ENCODE data around the gene C10orf120.

Gene C10orf120

GRCh38 chr10:122699796-122700455 lies at the start of gene C10orf120:
C10orf120 (minus strand) TSS chr10:122699846; CDS start chr10:122699790, 56 bp downstream.
- DNase-seq: no peak

- DNase-seq: no peak
Observed at GRCh38 chr10:122748496-122748895, 48.9 kb upstream of the C10orf120 start.

- DNase-seq: no peak
Observed at GRCh38 chr10:122746408-122746807, 46.8 kb upstream of the C10orf120 start.

- DNase-seq: no peak
Observed at GRCh38 chr10:122744257-122744656, 44.6 kb upstream of the C10orf120 start.

GRCh38 chr10:122740640-122741039 lies 41.0 kb upstream of the C10orf120 start:
- DNase-seq: no peak

GRCh38 chr10:122738031-122738430 lies 38.4 kb upstream of the C10orf120 start:
- DNase-seq: no peak

- DNase-seq: no peak
Observed at GRCh38 chr10:122733931-122734665, 34.5 kb upstream of the C10orf120 start.

GRCh38 chr10:122733443-122733842 lies 33.8 kb upstream of the C10orf120 start:
- no peak for DNase-seq

GRCh38 chr10:122730238-122730637 lies 30.6 kb upstream of the C10orf120 start:
- no peak for DNase-seq

- no peak for DNase-seq
Observed at GRCh38 chr10:122729126-122729525, 29.5 kb upstream of the C10orf120 start.

GRCh38 chr10:122727426-122727825 lies 27.8 kb upstream of the C10orf120 start:
- DNase-seq: no peak

GRCh38 chr10:122725768-122726167 lies 26.1 kb upstream of the C10orf120 start:
- no peak for DNase-seq

- no peak for DNase-seq
Observed at GRCh38 chr10:122725006-122725405, 25.4 kb upstream of the C10orf120 start.

- no peak for DNase-seq
Observed at GRCh38 chr10:122721111-122721510, 21.5 kb upstream of the C10orf120 start.

- no peak for DNase-seq
Observed at GRCh38 chr10:122716025-122716424, 16.4 kb upstream of the C10orf120 start.

GRCh38 chr10:122715576-122715975 lies 15.9 kb upstream of the C10orf120 start:
- no peak for DNase-seq

- no peak for DNase-seq
Observed at GRCh38 chr10:122713091-122713885, 13.6 kb upstream of the C10orf120 start.

GRCh38 chr10:122710576-122710975 lies 10.9 kb upstream of the C10orf120 start:
- no peak for DNase-seq

- no peak for DNase-seq
Observed at GRCh38 chr10:122709971-122710370, 10.3 kb upstream of the C10orf120 start.

- DNase-seq: no peak
Observed at GRCh38 chr10:122707535-122707934, 7.9 kb upstream of the C10orf120 start.

- DNase-seq: no peak
Observed at GRCh38 chr10:122706947-122707346, 7.3 kb upstream of the C10orf120 start.

- DNase-seq: no peak
Observed at GRCh38 chr10:122706467-122706866, 6.8 kb upstream of the C10orf120 start.
